CD4-positive, alpha-beta T cell treated with Interferon gamma for 1 hour (primary cell): Measurements from ENCODE around the gene THSD4.
"Not testable (repeated sequence)": the region's sequence is repeated elsewhere in the genome, so short reads cannot be mapped to it uniquely, and the experiment has no call there.

ENCODE experiments used
- DNase-seq: peaks from one replicate; pipeline ENCODE4 v3.0.0-alpha.2; 2020

The THSD4 gene

DNA sequence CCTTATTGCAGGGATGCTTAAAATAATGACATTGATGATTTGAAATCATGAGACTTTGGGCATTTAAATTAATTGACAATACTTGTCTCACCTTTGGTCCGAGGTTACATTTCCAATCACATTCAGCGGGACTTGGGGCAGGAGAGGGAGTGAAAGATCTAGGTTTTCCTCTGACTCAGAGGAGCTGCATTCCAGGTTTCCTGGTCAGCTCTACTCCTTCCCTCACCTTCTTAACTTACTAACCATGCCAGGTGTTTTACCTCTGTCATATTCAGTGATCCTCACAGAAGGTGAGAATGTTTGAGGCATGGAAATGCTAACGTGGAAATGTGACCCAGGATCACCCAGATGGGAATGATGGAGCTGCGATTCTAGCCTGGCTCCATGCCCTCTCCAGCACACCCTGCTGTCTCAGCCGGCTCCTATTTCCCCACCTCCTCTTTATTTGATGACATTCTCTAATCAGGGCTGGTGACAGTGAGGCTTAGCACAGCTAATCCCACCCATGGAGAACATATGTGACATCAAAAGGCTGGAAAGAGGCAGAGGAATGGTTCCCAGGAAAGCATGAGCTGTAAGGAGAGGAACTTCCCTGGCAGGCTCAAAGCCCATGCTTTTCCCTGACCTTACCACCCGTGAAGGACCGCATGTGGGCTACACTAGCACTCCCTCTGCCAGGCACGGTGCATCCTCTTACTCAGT, 38.7 kb downstream of the THSD4 start:
- DNase-seq = no peak

DNA sequence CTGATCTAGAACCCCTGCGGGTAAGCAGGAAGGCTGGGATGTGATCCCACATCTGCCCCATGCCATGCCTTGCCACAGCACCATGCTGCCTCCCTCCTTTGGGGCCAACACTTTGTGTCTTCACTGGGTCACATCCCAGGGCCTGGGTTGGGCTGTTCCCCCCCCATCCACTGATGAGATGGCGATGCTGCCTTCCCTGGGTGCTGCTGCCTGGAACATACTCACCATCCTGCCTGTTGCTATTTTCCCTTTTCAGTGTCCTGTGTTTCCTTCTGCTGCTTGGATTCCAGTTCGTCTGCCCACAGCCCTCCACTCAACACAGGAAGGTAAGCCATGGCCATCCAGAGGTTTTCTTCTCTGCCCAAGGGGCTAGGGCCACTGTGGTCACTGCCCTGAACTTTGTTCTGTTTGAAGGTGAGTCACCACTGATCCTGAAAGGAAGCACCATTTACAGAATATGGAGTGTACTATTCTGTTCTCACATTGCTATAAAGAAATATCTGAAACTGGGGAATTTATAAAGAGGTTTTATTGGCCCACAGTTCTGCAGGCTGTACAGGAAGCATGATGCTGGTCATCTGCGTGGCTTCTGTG, 39.4 kb downstream of the THSD4 start:
- no peak for DNase-seq

DNA sequence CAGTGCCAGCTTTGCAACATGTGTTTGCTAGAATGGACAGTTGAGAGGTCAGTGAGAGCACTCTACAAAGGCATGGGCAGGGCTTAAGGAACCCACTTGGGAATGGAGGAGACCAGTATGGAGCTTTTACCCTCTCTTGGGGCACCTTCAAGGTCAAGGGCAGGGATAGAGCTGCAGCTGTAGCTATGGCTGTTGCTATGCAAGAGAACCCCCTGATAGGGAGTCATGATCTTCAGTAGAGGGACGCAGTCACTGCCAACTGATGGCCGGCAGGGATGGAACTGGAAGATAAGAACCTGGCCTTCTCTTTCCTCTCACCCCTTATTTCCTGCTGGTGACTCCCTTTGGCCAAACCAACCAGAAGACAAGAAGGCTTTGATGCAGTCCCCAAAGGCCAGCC, 40.3 kb downstream of the THSD4 start:
- no peak for DNase-seq

DNA sequence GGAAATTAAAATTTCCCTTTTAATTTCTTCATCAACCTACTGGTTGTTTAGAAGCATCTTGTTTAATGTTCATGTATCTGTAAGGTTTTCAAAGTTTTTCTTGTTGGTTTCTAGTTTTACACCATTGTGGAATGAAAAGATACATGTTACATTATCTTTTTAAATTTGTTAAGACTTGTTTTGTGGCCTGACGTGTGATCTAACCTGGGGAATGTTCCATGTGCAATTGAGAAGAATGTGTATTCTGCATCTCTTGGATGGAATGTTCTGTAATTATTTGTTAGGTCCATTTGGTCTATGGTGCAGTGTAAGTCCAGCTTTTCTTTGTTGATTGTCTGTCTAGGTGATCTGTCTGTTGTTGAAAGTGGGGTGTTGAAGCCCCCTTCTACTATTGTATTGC, 45.7 kb downstream of the THSD4 start:
- DNase-seq = no peak

DNA sequence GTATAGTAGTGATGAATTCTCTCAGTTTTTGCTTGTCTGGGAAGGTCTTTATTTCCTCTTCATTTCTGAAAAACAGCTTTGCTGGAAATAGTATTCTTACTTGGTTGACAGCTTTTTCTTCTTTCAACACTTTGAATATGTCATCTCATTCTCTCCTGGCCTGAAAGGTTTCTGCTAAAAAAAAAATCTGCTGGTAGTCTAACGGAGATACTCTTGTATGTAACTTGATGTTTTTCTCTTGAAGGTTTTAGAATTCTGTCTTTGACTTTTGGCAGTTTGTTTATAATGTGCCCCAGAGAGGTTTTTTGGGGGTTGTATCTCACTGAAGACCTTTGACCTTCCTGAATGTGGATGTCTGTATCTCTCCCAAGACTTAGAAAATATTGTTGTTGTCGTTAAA, 47.0 kb downstream of the THSD4 start:
- no peak for DNase-seq

DNA sequence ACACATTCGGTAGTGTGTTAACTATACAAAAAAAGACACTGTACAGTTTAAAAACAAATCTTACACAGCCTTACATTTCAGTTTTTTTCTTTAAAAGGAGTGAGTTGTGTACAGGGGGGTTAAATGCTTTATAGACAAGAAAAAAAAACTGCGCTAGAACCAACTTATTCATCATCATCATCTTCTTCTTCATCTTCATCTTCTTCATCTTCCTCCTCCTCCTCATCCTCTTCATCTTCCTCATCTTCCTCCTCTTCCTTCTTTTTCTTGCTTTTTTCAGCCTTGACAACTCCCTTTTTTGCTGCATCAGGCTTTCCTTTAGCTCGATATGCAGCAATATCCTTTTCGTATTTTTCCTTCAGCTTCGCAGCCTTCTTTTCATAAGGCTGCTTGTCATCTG, 49.3 kb downstream of the THSD4 start:
- DNase-seq = not testable (repeated sequence)

DNA sequence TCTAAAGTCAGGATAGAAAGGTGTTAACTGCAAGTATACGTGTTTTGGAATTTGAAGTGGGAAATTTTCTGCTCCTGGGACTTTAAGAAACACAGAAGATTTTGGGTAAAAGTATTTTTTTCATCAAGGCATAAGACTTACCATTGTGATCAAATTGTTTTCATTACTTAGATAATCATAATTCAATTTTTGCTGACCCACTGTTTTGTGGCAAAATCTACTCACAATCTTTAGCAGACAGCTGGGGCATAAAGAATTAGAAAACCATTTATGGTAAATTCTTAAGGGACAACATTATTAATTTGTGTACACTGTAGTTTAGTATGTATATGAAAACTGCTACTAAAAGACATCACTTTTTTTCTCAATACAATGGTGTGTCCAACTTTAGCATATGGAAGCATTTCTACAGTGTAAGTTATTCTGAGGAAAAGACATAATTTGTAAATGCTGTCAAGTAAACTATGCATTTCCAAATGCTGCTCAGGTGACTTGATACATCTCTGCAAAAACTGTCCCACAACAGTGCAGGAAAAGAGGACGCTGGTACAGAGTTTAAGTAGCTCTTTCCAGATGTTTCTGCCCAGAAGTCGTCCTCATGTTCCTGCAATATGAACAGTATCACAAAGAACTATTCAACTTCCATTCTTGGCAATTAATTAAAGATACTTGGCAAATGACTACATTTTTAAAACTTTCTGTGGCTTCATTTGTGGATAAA, 52.3 kb downstream of the THSD4 start:
- no peak for DNase-seq

DNA sequence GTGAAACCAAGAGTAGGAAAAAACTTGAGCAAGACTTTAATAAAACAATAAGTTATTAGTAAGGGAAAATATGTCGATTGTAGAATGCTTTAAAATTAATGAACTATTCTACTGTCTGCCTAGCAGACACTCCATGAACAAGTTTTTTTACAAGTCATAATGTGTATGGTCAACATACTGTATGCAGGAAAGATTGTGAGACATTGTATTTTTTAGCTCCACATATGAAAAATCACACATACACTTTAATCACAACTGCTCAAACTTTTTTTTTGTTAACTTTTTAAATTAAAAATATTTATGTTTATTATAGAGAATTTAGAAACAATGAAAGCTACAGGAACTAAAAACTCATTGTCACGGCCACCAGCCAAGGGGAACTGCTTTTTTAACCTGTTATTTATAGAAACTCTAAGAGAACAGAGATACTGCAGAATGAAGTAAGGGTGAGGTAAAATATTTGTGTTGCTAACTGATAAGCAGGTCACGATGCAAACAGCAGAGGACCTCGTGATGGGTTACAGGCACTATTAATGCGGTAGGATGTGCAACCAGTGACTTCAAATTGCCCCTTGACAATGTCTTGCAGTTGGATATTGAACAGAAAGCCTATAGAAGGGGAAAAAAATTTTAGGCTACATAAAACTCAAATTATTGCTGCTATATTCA, 53.0 kb downstream of the THSD4 start:
- DNase-seq = no peak

DNA sequence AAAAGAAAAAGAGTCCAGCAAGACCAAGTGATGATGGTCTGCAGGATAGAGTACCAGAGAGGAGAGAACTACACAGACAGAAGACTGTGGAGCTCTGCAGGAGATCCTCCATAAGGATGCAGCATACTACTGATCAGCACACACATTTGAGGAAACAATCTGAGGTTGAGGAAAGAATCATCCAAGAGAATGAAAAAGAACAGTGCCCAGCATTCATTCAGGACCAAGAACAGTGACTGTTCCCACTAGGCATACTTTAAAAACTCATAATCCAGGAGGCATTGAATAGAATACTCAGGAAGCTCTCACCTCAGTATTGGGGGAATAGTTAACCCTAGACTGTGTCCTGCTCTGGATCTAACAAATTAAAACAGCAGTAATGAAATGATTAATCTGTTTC, 54.9 kb downstream of the THSD4 start:
- no peak for DNase-seq

DNA sequence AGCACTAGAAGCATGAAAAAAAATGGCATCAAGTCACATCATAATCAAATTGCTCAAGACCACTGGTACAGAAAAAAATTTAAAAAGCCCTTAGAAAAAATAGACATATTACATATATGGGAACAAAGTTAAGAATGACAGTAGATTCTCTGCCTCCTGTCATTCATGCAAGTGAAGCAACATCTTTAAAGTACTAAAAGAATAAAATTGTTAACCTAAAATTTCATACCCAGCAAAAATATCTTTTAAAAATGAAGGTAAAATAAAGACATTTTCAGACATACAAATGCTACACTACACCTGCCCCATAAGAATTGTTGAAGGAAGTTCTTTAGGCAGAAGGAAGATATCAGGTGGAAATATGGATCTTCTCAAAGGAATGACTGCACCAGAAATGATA, 55.9 kb downstream of the THSD4 start:
- no peak for DNase-seq

DNA sequence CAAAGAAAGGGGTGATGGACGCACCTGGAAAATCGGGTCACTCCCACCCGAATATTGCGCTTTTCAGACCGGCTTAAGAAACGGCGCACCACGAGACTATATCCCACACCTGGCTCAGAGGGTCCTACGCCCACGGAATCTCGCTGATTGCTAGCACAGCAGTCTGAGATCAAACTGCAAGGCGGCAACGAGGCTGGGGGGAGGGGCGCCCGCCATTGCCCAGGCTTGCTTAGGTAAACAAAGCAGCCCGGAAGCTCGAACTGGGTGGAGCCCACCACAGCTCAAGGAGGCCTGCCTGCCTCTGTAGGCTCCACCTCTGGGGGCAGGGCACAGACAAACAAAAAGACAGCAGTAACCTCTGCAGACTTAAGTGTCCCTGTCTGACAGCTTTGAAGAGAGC, 59.1 kb downstream of the THSD4 start:
- not testable (repeated sequence) for DNase-seq

DNA sequence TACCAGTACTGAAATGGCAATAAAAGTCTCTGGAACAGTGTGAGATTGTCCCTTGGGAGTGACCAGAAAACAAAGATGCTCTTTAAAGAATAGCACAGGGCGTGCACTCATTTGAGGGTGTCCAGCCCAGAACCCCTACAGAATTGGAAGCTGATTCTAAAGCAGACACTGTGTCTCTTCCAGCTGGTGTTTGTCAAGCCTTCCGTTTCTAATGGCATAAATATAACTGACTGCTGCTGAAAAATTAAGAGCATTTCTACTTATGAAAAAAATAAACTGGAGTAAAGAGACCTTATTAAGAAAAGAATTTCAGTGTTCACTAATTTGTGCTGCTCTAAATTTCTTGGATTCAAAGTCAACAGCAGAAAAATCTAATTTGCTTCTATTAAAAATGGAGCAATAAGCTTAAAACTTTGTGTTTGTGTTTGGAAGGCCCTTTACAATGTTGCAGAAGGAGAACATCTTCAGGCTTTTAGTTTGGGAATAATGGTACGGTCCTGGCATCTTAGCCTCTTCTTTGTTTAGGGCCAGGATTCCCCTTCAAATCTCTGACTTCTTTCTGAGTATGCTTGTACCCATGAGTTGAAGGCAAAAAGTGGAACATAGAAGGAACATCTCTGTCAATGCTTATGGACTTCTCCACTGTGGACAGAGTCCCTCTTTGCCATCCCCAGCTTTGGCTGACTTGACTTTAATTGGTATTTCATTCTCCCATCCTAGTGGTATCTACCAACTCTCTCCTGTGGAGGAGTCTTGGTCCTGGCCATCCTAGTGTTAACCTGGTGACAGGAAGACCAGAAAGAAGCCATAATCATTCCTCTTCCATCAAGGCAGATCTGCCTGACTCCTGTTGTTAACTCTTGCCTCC, 65.9 kb downstream of the THSD4 start:
- DNase-seq = no peak

DNA sequence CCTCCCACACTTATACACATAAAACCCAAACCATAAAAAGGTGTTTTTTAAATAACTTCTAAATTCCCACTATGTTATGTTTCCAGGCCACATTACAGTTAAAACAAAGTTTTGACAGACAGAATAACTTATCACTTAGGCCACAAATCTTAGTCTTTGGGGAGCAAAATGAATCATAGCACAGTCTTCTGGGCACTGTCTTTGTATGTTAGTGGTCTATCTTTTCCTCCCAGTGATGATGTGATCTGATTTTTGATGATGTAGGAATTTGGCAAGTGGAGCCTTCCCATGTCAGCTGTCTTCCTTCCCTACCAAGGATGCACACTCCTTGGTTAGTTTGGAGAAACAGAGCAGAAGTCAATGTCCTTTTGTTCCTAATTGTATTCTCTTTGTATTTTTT, 67.3 kb downstream of the THSD4 start:
- DNase-seq = no peak

DNA sequence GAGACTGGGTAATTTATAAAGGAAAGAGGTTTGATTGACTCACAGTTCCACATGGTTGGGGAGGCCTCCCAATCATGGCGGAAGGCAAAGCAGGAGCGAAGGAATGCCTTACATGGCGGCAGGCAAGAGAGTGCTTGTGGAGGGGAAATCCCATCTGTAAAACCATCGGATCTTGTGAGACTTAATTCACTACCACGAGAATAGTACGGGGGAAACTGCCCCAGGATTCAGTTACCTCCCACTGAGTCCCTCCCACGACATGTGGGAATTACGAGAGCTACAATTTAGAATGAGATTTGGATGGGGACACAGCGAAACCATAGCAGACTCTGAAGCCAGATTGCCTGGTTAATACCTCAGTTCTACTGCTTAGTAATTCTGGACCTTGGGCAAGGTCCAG, 67.8 kb downstream of the THSD4 start:
- no peak for DNase-seq

DNA sequence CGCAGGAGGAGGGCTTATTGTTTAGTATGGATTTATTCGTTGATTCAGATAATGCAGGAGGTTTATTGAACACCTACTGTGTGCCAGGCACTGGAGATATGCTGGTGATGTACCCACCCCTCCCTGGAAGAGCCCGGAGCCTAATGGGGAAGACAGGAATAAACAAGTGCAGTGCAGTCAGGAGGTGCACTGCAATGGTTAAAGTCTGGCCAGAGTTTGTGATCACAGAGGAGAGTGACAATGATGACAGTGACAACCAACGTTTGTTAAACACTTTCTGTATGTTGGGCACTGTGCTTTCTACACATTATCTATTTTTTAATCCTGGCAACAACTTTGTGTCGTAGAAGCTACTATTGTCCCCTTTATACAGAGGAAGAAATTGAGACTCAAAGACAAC, 70.4 kb downstream of the THSD4 start:
- no peak for DNase-seq

DNA sequence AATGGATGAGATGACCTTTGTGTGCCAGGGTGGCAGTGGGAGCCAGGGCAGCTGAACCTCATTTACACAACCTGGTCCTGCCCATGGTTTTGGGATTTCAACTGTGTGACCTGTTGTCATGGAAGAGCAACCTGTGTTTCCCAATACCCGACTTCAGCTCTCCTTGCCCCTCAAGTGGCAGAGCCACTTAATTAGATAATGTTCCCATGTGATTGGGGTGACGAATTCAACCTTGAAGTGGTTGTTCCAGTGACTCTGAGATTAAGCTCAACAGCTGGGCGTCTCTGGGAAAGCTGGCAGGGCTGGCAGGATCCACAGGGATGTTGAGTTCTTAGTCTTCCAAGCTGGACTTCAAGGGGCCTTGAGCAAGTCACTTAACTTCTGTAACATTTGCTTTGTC, 71.0 kb downstream of the THSD4 start:
- no peak for DNase-seq

DNA sequence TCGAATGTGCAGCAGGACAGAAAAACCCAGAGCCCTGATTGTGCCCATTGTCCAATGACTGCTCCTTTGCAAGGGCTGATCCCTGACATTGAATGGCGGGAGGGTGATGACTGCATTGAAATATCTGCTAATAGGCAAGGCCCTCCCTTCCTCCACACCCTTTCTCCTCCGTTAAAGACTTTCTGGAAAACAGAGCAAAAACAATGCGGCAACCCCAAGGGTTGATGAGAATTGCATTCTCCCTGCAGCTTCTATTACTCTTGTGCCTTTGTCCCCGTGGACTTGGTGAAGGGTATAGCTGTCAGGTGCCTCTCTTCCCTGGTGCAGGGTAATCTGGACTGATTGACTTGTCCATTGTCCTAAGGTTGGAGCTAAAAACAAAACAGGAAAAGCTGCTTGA, 71.8 kb downstream of the THSD4 start:
- DNase-seq = no peak

DNA sequence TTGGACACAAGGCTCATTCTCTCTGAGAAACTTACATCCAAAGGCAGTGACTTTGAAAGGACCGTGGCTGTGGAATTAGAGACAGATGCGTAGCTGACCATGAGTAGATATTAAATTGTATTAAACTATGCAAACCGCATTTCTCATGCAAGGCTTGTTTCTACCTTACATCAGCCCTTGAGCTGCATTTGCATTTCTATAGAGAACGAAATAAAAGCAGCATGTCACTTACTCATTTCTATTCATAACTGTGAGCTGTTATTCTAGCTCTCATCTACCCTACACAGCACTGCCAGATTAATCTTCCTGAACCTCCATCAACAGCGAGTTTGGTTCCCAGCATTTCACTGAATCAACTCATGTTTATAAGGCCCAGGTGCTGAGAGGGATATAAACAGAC, 72.3 kb downstream of the THSD4 start:
- DNase-seq = no peak

DNA sequence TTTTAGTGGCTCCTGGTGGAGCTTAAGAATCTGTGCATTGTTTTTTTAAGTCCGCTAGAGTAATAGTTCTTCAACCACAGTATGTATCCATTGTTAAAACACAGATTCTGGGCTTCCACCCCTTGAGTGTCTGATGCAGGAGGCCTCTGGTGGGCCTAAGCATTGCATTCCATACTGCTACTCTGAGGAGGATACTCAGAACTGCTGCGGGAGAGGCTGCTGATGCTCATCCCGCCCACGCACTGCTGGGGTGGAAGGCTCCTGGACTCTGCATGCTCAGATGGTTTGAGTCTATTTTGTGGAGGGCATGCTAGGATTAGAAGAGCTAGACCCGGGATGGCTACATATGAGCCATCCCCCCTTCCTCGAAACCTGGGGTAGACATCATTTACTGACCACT, 74.4 kb downstream of the THSD4 start:
- no peak for DNase-seq

DNA sequence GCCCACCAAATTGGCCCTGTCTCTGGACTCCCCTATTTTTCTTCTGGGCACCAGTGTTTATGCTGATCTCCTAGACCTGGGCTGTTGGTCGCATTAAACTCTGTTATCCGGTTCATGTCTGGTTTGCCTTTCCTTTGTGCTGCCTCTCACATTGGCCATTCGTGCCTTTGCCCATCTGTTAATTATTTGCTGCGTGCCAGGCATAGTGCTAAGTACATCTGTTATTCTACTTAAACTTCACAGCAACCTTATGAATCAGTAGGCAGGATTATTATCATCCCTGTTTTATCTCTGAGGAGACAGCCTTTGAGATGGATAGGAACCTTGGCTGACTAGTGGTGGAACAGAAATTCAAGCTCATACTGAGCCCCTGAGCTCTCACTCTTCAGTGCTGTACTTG, 76.0 kb downstream of the THSD4 start:
- DNase-seq = no peak

DNA sequence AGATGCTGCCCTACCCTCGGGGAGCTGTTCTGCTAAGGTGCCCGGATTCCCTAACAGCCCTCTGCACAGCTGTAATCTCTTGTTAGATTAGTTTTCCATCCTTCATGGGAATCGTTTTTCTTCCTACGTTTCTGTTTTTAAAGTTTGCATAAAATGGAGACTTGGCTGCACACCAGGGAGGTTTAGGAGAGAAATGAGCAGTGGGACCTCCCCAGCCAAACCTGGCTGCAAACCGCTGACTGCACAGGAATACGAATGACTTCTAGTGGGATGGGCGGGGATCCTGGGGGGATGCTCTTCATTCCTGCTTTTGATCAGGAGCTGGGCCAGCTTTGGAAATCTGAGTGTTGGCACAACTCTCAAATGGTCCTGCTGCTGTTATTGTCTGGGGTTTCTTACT, 77.5 kb downstream of the THSD4 start:
- DNase-seq = no peak

DNA sequence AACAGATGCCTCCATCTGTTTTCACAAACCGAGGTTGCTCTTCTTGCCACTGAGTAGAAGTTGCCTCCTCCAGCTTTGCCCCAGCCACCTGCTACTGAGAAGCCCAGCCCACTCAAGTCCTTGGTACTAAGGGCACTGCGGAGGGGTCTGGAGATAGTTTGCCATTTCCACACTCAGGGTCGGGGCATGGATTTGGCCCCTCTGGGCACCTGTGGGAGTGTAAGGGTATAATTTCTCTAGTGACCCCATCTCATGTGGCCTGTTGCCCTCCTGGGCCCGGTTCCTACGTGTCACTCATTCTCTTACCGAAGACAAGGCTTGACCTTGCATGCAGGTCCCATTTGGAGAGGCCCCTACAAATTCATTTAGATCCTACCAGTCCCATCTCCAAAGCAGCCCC, 79.0 kb downstream of the THSD4 start:
- DNase-seq = no peak

DNA sequence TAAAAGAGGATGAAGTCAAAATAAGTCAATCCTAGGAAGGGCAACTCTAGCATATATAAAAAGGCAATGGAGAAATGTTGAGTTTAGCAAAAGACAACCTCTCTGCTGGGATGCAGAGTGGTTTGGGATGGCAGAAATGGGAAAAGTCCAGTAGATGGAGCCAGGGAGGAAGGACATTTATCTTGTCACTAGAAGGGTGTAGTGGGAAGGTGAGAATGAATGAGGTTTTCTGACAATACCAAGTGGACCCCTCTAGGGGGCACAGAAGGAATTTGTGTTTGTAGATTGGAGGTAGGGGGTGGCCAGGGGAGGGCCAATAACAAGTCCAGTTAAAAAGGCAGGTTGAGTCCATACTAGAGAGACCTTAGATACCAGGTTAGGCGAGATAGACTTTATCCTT, 80.0 kb downstream of the THSD4 start:
- no peak for DNase-seq
